ENCODE data around the gene MRNIP. TPM values are rescaled to one million over a fixed set of nuclear protein-coding genes. Genes with fewer than 3 reads are reported as not detected.

The MRNIP gene
- total and polyA plus RNA-seq, 10 donors = 34.9 to 107 (median 49.4) TPM

GRCh38 chr5:179801304-179802206 lies 57.1 kb downstream of the MRNIP start:
- WGBS, 5 donors = 64 to 72% (median 66%) methylated on average over 43 to 67 of the region's 67 CpGs
- DNase-seq = peak; percentile 94
- peak overlapping the region in 1 of 8 donors; percentile 13 for H3K4me3 ChIP-seq
- no peak overlapping the region for H3K27ac ChIP-seq
- peaks cover 28 to 60% (median 50%) of the 10 kb centered on the region in 6 donors for H3K4me1 ChIP-seq
- H3K9me3 ChIP-seq = no peaks in the 10 kb centered on the region
- TF ChIP-seq POLR2AphosphoS5 (IDR thresholded peaks at IDR 0.05) (peak; percentile 69 to 71 (median 70)), POLR2A (IDR thresholded peaks at IDR 0.05) (no peak), CTCF (IDR thresholded peaks at IDR 0.05 in 8 of 11, conservative IDR thresholded peaks at IDR 0.05 in 3 of 11) (peak; percentile 28 to 92 (median 75))
- intact Hi-C loops (cut with DNase I; ENCODE audit: low total_unique reads) = loop anchor here (10.0 kb wide), 1 partner anchor 53 kb away; the partner anchor contains the start of gene MRNIP
- no peaks in the 10 kb centered on the region for H3K27me3 ChIP-seq (replicated peaks in 1 of 7)
- peaks cover 0 to 48% (median 42%) of the 10 kb centered on the region in 6 donors for H3K36me3 ChIP-seq

- Histone ChIP-seq H3K27me3 (replicated peaks in 1 of 7) (no peaks in the 10 kb centered on the region), H3K27ac (no peak overlapping the region), H3K9me3 (no peaks in the 10 kb centered on the region), H3K4me3 (no peak overlapping the region), H3K4me1 (peaks cover 28 to 66% (median 56%) of the 10 kb centered on the region in 6 donors), H3K36me3 (peaks cover 0 to 48% (median 42%) of the 10 kb centered on the region in 6 donors)
- intact Hi-C loops (cut with DNase I; ENCODE audit: low total_unique reads) = loop anchor here (10.0 kb wide), 1 partner anchor 54 kb away; the partner anchor contains the start of gene MRNIP
- WGBS, 5 donors = 81 to 88% (median 87%) methylated on average over 12 of the region's 12 CpGs
- no peak for TF ChIP-seq POLR2A (IDR thresholded peaks at IDR 0.05)
- TF ChIP-seq POLR2AphosphoS5 (IDR thresholded peaks at IDR 0.05) = no peak
- no peak for TF ChIP-seq CTCF (IDR thresholded peaks at IDR 0.05 in 8 of 11, conservative IDR thresholded peaks at IDR 0.05 in 3 of 11)
- peak; percentile 72 for DNase-seq
Observed at GRCh38 chr5:179800696-179801201, 57.9 kb downstream of the MRNIP start.

- intact Hi-C loops (cut with DNase I; ENCODE audit: low total_unique reads) = loop anchor here (10.0 kb wide), 1 partner anchor 55 kb away; the partner anchor contains the start of gene MRNIP
- DNase-seq = peak; percentile 73
Observed at GRCh38 chr5:179800071-179800695, 58.4 kb downstream of the MRNIP start.

GRCh38 chr5:179799644-179799973 lies 59.0 kb downstream of the MRNIP start:
- no peak overlapping the region for H3K4me3 ChIP-seq
- H3K4me1 ChIP-seq = peaks cover 27 to 66% (median 56%) of the 10 kb centered on the region in 6 donors
- H3K36me3 ChIP-seq = peaks cover 0 to 48% (median 42%) of the 10 kb centered on the region in 6 donors
- H3K27ac ChIP-seq = no peak overlapping the region
- no peaks in the 10 kb centered on the region for H3K27me3 ChIP-seq (replicated peaks in 1 of 7)
- peak; percentile 70 for DNase-seq
- intact Hi-C loops (cut with DNase I; ENCODE audit: low total_unique reads) = no loop called here
- WGBS, 5 donors = 89 to 97% (median 94%) methylated on average over 4 to 5 of the region's 5 CpGs
- no peaks in the 10 kb centered on the region for H3K9me3 ChIP-seq
- no peak for TF ChIP-seq POLR2A (IDR thresholded peaks at IDR 0.05)
- TF ChIP-seq POLR2AphosphoS5 (IDR thresholded peaks at IDR 0.05) = peak in 1 of 3 donors; percentile 39
- TF ChIP-seq CTCF (IDR thresholded peaks at IDR 0.05 in 8 of 11, conservative IDR thresholded peaks at IDR 0.05 in 3 of 11) = no peak

More at GRCh38 chr5:179800071-179800695, 58.4 kb downstream of the MRNIP start:
- TF ChIP-seq POLR2A (IDR thresholded peaks at IDR 0.05) = no peak
- peak in 1 of 3 donors; percentile 46 for TF ChIP-seq POLR2AphosphoS5 (IDR thresholded peaks at IDR 0.05)
- WGBS, 5 donors = 92 to 97% (median 95%) methylated on average over 14 to 21 of the region's 21 CpGs
- Histone ChIP-seq H3K9me3 (no peaks in the 10 kb centered on the region), H3K27ac (no peak overlapping the region), H3K4me1 (peaks cover 27 to 66% (median 56%) of the 10 kb centered on the region in 6 donors), H3K4me3 (no peak overlapping the region), H3K27me3 (replicated peaks in 1 of 7) (no peaks in the 10 kb centered on the region), H3K36me3 (peaks cover 0 to 48% (median 42%) of the 10 kb centered on the region in 6 donors)
